ENCODE results near the gene RFX4.
"Not testable (repeated sequence)": the region's sequence is repeated elsewhere in the genome, so short reads cannot be mapped to it uniquely, and the experiment has no call there.

Gene RFX4

GRCh38 chr12:106647793-106648514 is 65.2 kb downstream of the RFX4 start:
- DNase-seq, result no peak

GRCh38 chr12:106648736-106649135 is 65.9 kb downstream of the RFX4 start:
- DNase-seq, result no peak

- DNase-seq, result no peak
Measured at GRCh38 chr12:106651552-106651951, 68.7 kb downstream of the RFX4 start.

- no peak for DNase-seq
Measured at GRCh38 chr12:106652510-106653015, 69.8 kb downstream of the RFX4 start.

GRCh38 chr12:106655577-106655976 is 72.8 kb downstream of the RFX4 start:
- no peak for DNase-seq

- no peak for DNase-seq
Measured at GRCh38 chr12:106657488-106657887, 74.7 kb downstream of the RFX4 start.

GRCh38 chr12:106663385-106663784 is 80.6 kb downstream of the RFX4 start:
- DNase-seq, result no peak

GRCh38 chr12:106669216-106669615 is 86.4 kb downstream of the RFX4 start:
- no peak for DNase-seq

- no peak for DNase-seq
Measured at GRCh38 chr12:106670131-106670530, 87.3 kb downstream of the RFX4 start.

- DNase-seq, result no peak
Measured at GRCh38 chr12:106671840-106672239, 89.0 kb downstream of the RFX4 start.

- DNase-seq, result no peak
Measured at GRCh38 chr12:106672314-106673025, 89.7 kb downstream of the RFX4 start.

- DNase-seq, result no peak
Measured at GRCh38 chr12:106673141-106673540, 90.3 kb downstream of the RFX4 start.

- no peak for DNase-seq
Measured at GRCh38 chr12:106675651-106676435, 93.0 kb downstream of the RFX4 start.

- DNase-seq, result no peak
Measured at GRCh38 chr12:106679574-106679973, 96.8 kb downstream of the RFX4 start.

- DNase-seq, result no peak
Measured at GRCh38 chr12:106680280-106680679, 97.5 kb downstream of the RFX4 start.

GRCh38 chr12:106681210-106681609 is 98.4 kb downstream of the RFX4 start:
- no peak for DNase-seq

- no peak for DNase-seq
Measured at GRCh38 chr12:106682594-106683234, 99.9 kb downstream of the RFX4 start.

GRCh38 chr12:106684497-106684896 is 101.7 kb downstream of the RFX4 start:
- no peak for DNase-seq

GRCh38 chr12:106685381-106685780 is 102.6 kb downstream of the RFX4 start:
- no peak for DNase-seq

- DNase-seq, result no peak
Measured at GRCh38 chr12:106687672-106688071, 104.9 kb downstream of the RFX4 start.

GRCh38 chr12:106690569-106691305 is 107.9 kb downstream of the RFX4 start:
- no peak for DNase-seq

GRCh38 chr12:106692033-106692432 is 109.2 kb downstream of the RFX4 start:
- DNase-seq, result not testable (repeated sequence)

All from activated effector memory CD4-positive, alpha-beta T cell treated with Interleukin-2 at 50 U/mL for 16 hours (primary cell).